ENCODE data around the gene CLMN. TPM values are rescaled to one million over a fixed set of nuclear protein-coding genes. Genes with fewer than 3 reads are reported as not detected.

CLMN gene
- total and polyA plus RNA-seq, 2 donors (not counting 3 experiments of a cell fraction or from before 2014, with no cell fraction given), result 0.72 to 9.6 TPM

DNA sequence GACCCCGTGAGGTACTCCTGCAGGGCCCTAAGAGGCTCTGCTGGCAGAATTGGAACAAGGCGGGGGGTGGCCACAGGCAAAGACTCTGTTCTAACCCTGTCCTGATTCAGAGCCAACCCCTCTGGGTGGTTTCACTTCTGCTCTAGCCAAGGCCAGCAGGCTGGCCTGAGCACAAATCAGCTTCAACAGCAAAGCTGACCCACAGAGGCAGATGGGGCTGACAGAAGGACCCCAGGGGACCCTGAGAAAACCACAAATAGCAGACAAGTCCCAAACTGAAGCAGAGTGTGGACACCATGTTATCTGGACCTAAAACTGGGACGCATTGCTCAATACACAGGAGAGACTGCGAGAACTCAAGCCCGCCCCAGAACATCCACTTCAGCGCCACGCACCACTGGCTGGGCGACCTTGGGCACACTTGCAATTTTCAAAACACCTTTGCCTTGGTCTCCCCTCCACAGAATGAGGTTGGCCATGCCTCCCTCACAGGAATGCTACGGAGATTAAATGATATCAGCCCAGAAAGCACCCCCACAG is 85.9 kb downstream of the CLMN start:
- TF ChIP-seq EZH2 (IDR thresholded peaks at IDR 0.05; ENCODE audit: borderline replicate concordance, low read depth, low read length, severe bottlenecking) (no peak), POLR2AphosphoS5 (IDR thresholded peaks at IDR 0.05; ENCODE audit: insufficient read depth, low read depth, low read length) (no peak), GATA2 (IDR thresholded peaks at IDR 0.05; ENCODE audit: insufficient read depth, insufficient read length, low read depth, low read length) (no peak), FOS (IDR thresholded peaks at IDR 0.05; ENCODE audit: borderline replicate concordance, insufficient read depth, low read length) (no peak), CTCF (IDR thresholded peaks at IDR 0.05; ENCODE audit: extremely low read depth in 1 of 2, insufficient read depth in 1 of 2, low read depth in 1 of 2, low read length in 2 of 2) (no peak), MYC (IDR thresholded peaks at IDR 0.05; ENCODE audit: low read depth, low read length) (no peak), MAX (IDR thresholded peaks at IDR 0.05; ENCODE audit: insufficient read depth, insufficient read length) (no peak), POLR2A (IDR thresholded peaks at IDR 0.05; ENCODE audit: low read depth, low read length) (no peak)
- Histone ChIP-seq H2AFZ (ENCODE audit: low read depth, low read length) (no peak overlapping the region), H3K4me1 (ENCODE audit: control insufficient read depth, extremely low read depth, insufficient read depth, low read length) (no peaks in the 10 kb centered on the region), H3K9me3 (replicated peaks; ENCODE audit: control insufficient read depth, insufficient read depth, low read length) (no peaks in the 10 kb centered on the region), H3K9me1 (replicated peaks; ENCODE audit: control insufficient read depth, extremely low read depth, insufficient read depth, low read length) (no peaks in the 10 kb centered on the region), H3K79me2 (ENCODE audit: control insufficient read depth, insufficient read depth, low read length) (no peaks in the 10 kb centered on the region), H3K4me2 (ENCODE audit: insufficient read depth, low read length) (no peak overlapping the region), H3K9ac (replicated peaks; ENCODE audit: extremely low read depth, insufficient read depth, low read length) (no peak overlapping the region), H4K20me1 (replicated peaks; ENCODE audit: control insufficient read depth, extremely low read depth, insufficient read depth, low read length) (no peaks in the 10 kb centered on the region), H3K27me3 (ENCODE audit: control insufficient read depth in 2 of 2, insufficient read depth in 2 of 2, low read length in 2 of 2) (peaks cover 0 to 2% of the 10 kb centered on the region in 2 experiments), H3K27ac (ENCODE audit: insufficient read depth, low read depth, low read length) (no peak overlapping the region), H3K4me3 (replicated peaks in 1 of 3; ENCODE audit: insufficient read depth in 1 of 3, low read depth in 1 of 3, low read length in 3 of 3) (no peak overlapping the region), H3K36me3 (ENCODE audit: control insufficient read depth in 2 of 2, extremely low read depth in 1 of 2, insufficient read depth in 2 of 2, low read length in 2 of 2) (no peaks in the 10 kb centered on the region)
- ChIA-PET POLR2A (no interaction called here), CTCF (no interaction called here)
- FAIRE-seq, result no peak
- intact Hi-C loops (cut with micrococcal nuclease) (no loop called here), dilution Hi-C loops (cut with MboI; ENCODE audit: extremely low pct_ligation_motif_present, low sequenced_read_pairs) (no loop called here)
- no peak for DNase-seq (ENCODE audit: low read depth, low spot score)
- BruUV-seq (replicated peaks), result no TSS peak
